IMR-90 (cell line): ENCODE measurements around the gene NFYB. TPM values are rescaled to one million over a fixed set of nuclear protein-coding genes. Genes with fewer than 3 reads are reported as not detected.
"Not testable (repeated sequence)": the region's sequence is repeated elsewhere in the genome, so short reads cannot be mapped to it uniquely, and the experiment has no call there.

Source experiments
- ATAC-seq: fragments of 200-7000 bp; cut with Tn5 transposase; 2 replicates; pipeline ENCODE4 v1.9.1; 2020; ENCODE audit warnings: low read depth, mild to moderate bottlenecking, moderate library complexity
- BruUV-seq: library from RNA; stranded (reverse); fragments of 400-500 nt; replicated peaks from 2 replicates; lab custom pipeline; 2021; lab: Mats Ljungman, UMichigan
- CTCF ChIA-PET: fragments of 300-600 bp; formaldehyde crosslinking; extraction: SDS; loops from one replicate; lab custom pipeline; 2021; ENCODE audit warnings: antibody characterized with exemption; lab: Yijun Ruan, JAX
- POLR2A ChIA-PET: fragments of 300-600 bp; sonication (Branson Sonifier 250); formaldehyde crosslinking; loops from one replicate; lab custom pipeline; 2022; ENCODE audit warnings: antibody characterized with exemption; ENCODE audit not compliant: unreplicated experiment; lab: Charles Lee
- DNase-seq: peaks from one replicate; pipeline ENCODE4 v3.0.0; 2013
- H2AFZ ChIP-seq: replicated peaks from 2 replicates; pipeline ENCODE3; 2013; ENCODE audit warnings: low read length, mild to moderate bottlenecking; ENCODE audit not compliant: poor library complexity
- H2AK5ac ChIP-seq: 2 replicates; pipeline ENCODE4 v1.6.1; 2013; ENCODE audit warnings: low read depth, low read length, inconsistent platforms
- H2AK9ac ChIP-seq: replicated peaks from 2 replicates; pipeline ENCODE3; 2013; ENCODE audit warnings: mild to moderate bottlenecking, low read depth, low read length, moderate library complexity; ENCODE audit not compliant: poor library complexity
- H2BK120ac ChIP-seq: 2 replicates; pipeline ENCODE4 v1.6.1; 2013; ENCODE audit warnings: low read depth, low read length, inconsistent platforms
- H2BK15ac ChIP-seq: 3 replicates; pipeline ENCODE4 v1.6.1; 2013; ENCODE audit warnings: low read depth, low read length, inconsistent platforms
- H2BK20ac ChIP-seq: 2 replicates; pipeline ENCODE4 v1.6.1; 2013; ENCODE audit warnings: low read depth, mild to moderate bottlenecking, inconsistent platforms, low read length, moderate library complexity
- H2BK5ac ChIP-seq: 2 replicates; pipeline ENCODE4 v1.6.1; 2013; ENCODE audit warnings: mild to moderate bottlenecking, low read depth, low read length, inconsistent platforms; ENCODE audit not compliant: poor library complexity, severe bottlenecking
- H3K14ac ChIP-seq: replicated peaks from 2 replicates; pipeline ENCODE4 v1.6.1; 2013; ENCODE audit warnings: low read depth, low read length, inconsistent platforms
- H3K18ac ChIP-seq: 2 replicates; pipeline ENCODE4 v1.6.1; 2013; ENCODE audit warnings: low read depth, low read length, control low read depth
- H3K23ac ChIP-seq: 2 replicates; pipeline ENCODE4 v1.6.1; 2013; ENCODE audit warnings: low read depth, low read length, inconsistent platforms
- H3K27ac ChIP-seq: 2 replicates; pipeline ENCODE4 v1.5.1; 2013; ENCODE audit warnings: mild to moderate bottlenecking, control low read depth, low read length; ENCODE audit not compliant: insufficient read depth
- H3K27me3 ChIP-seq: 2 replicates; pipeline ENCODE4 v1.6.1; 2013; ENCODE audit warnings: low read length; ENCODE audit not compliant: control insufficient read depth, insufficient read depth
- H3K36me3 ChIP-seq: 2 replicates; pipeline ENCODE4 v1.6.1; 2013; ENCODE audit warnings: low read length, mixed read lengths; ENCODE audit not compliant: control insufficient read depth, insufficient read depth
- H3K4ac ChIP-seq: 2 replicates; pipeline ENCODE4 v1.6.1; 2013; ENCODE audit warnings: low read depth, low read length, inconsistent platforms
- H3K4me1 ChIP-seq: 2 replicates; pipeline ENCODE4 v1.6.1; 2013; ENCODE audit warnings: low read length, mixed read lengths; ENCODE audit not compliant: control insufficient read depth, insufficient read depth
- H3K4me2 ChIP-seq: 2 replicates; pipeline ENCODE4 v1.6.1; 2013; ENCODE audit warnings: low read depth, mild to moderate bottlenecking, control low read depth, low read length, moderate library complexity
- H3K4me3 ChIP-seq: 2 replicates; pipeline ENCODE4 v1.5.1; 2013; ENCODE audit warnings: low read depth, mild to moderate bottlenecking, control low read depth, low read length, moderate library complexity; ENCODE audit not compliant: insufficient read depth
- H3K56ac ChIP-seq: 2 replicates; pipeline ENCODE4 v1.6.1; 2013; ENCODE audit warnings: low read length, inconsistent platforms; ENCODE audit not compliant: insufficient read depth; ENCODE audit errors: extremely low read depth
- H3K79me1 ChIP-seq, 2 experiments: 2 replicates each; pipeline ENCODE4 v1.6.1; 2013; ENCODE audit warnings: low read length in 2 of 2, inconsistent platforms in 1 of 2, low read depth in 1 of 2
- H3K9ac ChIP-seq: 2 replicates; pipeline ENCODE4 v1.6.1; 2013; ENCODE audit warnings: low read depth, low read length, control low read depth
- H3K9me1 ChIP-seq: 2 replicates; pipeline ENCODE4 v1.6.1; 2013; ENCODE audit warnings: low read length, inconsistent platforms; ENCODE audit not compliant: insufficient read depth
- H3K9me3 ChIP-seq: 2 replicates; pipeline ENCODE4 v1.6.1; 2013; ENCODE audit warnings: low read length; ENCODE audit not compliant: control insufficient read depth, insufficient read depth
- H4K20me1 ChIP-seq: 2 replicates; pipeline ENCODE4 v1.6.1; 2013; ENCODE audit warnings: low read length, inconsistent platforms; ENCODE audit not compliant: insufficient read depth
- H4K5ac ChIP-seq: 2 replicates; pipeline ENCODE4 v1.6.1; 2013; ENCODE audit warnings: mild to moderate bottlenecking, low read depth, low read length, control low read depth
- H4K8ac ChIP-seq, 2 experiments: 2 replicates each; pipeline ENCODE4 v1.6.1; 2013; ENCODE audit warnings: low read depth in 2 of 2, low read length in 2 of 2, control low read depth in 1 of 2, inconsistent platforms in 1 of 2
- H4K91ac ChIP-seq: 2 replicates; pipeline ENCODE4 v1.6.1; 2013; ENCODE audit warnings: low read depth, low read length, inconsistent platforms; ENCODE audit not compliant: insufficient read depth
- WGBS, 2 experiments: methylation state at CpG; one replicate each; pipeline versions ENCODE4 v1.1.5 to v1.1.7; 2013; ENCODE audit warnings: missing lambda C conversion rate in 2 of 2; ENCODE audit not compliant: insufficient read length in 1 of 2; ENCODE audit errors: extremely low coverage in 2 of 2; 5-methylcytosine and 5-hydroxymethylcytosine counted together
- dilution Hi-C: fragments of 300-500 bp; cut with HindIII; formaldehyde crosslinking; loops from one replicate; pipeline ENCODE4 v1.14.3; 2018; ENCODE audit warnings: low sequenced_read_pairs; ENCODE audit not compliant: unreplicated experiment
- in situ Hi-C: fragments of 300-500 bp; cut with MboI; formaldehyde crosslinking; loops from 3 replicates; pipeline ENCODE4 v1.14.3; 2019; ENCODE audit warnings: low sequenced_read_pairs, inconsistent platforms, mixed read lengths
- intact Hi-C: fragments of 100-400 bp; cut with micrococcal nuclease; formaldehyde crosslinking; loops from 2 replicates; pipeline ENCODE4 v1.10.0; 2022
- polyA plus RNA-seq, 3 experiments: library from polyadenylated mRNA; depleted of rRNA; stranded (reverse); fragments of >200 nt; gene quantifications; 2 replicates each; pipeline ENCODE4 v1.2.3, GENCODE V29; 2012; ENCODE audit warnings: low replicate concordance in 1 of 3
- total RNA-seq: library from RNA; depleted of rRNA; stranded (reverse); fragments of >200 nt; gene quantifications from 2 replicates; pipeline ENCODE4 v1.2.3, GENCODE V29; 2012

The NFYB gene
- total and polyA plus RNA-seq, 2 of the 4 experiments (the other 2 are of a cell fraction), result 22.2 to 28.4 TPM

DNA sequence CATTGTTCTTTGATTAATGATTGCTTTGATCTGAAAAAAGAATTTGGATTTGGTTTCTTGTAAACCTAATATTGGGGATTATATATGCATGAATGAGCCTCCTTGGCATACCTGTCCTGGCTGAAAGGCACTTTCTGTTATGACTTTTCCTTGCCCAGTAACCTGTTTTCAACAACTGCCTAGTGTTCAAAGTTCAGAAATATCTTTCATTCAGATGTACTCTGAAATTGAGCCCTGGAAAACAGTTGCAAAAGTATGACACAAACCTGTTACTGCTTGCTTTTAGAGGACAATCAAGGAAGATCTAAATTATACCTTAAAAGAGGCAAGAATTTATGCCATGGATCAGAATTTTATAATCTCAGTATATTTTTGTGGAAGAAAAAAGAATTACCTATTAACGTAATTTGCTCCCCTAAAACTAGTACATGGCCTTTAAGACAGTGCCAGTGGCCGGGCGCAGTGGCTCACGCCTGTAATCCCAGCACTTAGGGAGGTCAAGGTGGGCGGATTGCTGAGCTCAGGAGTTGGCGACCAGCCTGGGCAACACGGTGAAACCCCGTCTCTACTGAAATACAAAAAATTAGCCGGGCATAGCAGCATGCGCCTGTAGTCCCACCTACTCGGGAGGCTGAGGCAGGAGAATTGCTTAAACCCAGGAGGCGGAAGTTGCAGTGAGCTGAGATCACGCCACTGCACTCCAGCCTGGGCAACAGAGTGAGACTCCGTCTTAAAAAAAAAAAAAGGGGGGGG, 23.0 kb downstream of the NFYB start:
- H2AFZ ChIP-seq, H3K4ac ChIP-seq, H4K8ac ChIP-seq, BruUV-seq, H2AK9ac ChIP-seq, H4K91ac ChIP-seq, CTCF ChIA-PET, dilution Hi-C loops, H3K36me3 ChIP-seq, ATAC-seq, H2BK15ac ChIP-seq, H3K4me3 ChIP-seq, H3K4me1 ChIP-seq, H4K20me1 ChIP-seq, H3K4me2 ChIP-seq, H3K23ac ChIP-seq, H2AK5ac ChIP-seq, H2BK20ac ChIP-seq, intact Hi-C loops, H3K27me3 ChIP-seq, in situ Hi-C loops, H3K9me3 ChIP-seq, DNase-seq, H2BK120ac ChIP-seq, H3K9ac ChIP-seq, H3K56ac ChIP-seq, H3K14ac ChIP-seq, H3K9me1 ChIP-seq: not testable (repeated sequence)
- H3K27ac ChIP-seq, result peak overlapping the region; percentile 47; the same call in 1 of the 2 replicates
- peaks cover 4 to 25% of the 10 kb centered on the region in 2 experiments; a peak in 3 of 4 replicates for H3K79me1 ChIP-seq
- WGBS, 2 experiments, result 100% methylated on average over 7 of the region's 14 CpGs; no CpG with 5 or more reads in 1 of the 2 experiments
- peak overlapping the region; percentile 74; the same call in 1 of the 2 replicates for H4K5ac ChIP-seq
- POLR2A ChIA-PET, result interaction anchor here (0.6 kb wide), 1 partner anchor 23 kb away, joined by 7 read pairs; no protein-coding TSS in a partner anchor
- peak overlapping the region; percentile 29 for H2BK5ac ChIP-seq
- H3K18ac ChIP-seq, result peak overlapping the region; percentile 87; the same call in 1 of the 2 replicates
